ENCODE results near the gene CWC27.

- TF ChIP-seq CTCF (conservative IDR thresholded peaks at IDR 0.05; ENCODE audit: low read depth, low read length) = no peak
- TF ChIP-seq EZH2 (IDR thresholded peaks at IDR 0.05; ENCODE audit: low read length, unreplicated experiment) = no peak
Measured at GRCh38 chr5:64968591-64969110, 199.9 kb downstream of the CWC27 start.

Measured in PC-3 (cell line).